Measurements from ENCODE around the gene ADGRG2. TPM values are rescaled to one million over a fixed set of nuclear protein-coding genes. Genes with fewer than 3 reads are reported as not detected.

Gene ADGRG2, protein sequence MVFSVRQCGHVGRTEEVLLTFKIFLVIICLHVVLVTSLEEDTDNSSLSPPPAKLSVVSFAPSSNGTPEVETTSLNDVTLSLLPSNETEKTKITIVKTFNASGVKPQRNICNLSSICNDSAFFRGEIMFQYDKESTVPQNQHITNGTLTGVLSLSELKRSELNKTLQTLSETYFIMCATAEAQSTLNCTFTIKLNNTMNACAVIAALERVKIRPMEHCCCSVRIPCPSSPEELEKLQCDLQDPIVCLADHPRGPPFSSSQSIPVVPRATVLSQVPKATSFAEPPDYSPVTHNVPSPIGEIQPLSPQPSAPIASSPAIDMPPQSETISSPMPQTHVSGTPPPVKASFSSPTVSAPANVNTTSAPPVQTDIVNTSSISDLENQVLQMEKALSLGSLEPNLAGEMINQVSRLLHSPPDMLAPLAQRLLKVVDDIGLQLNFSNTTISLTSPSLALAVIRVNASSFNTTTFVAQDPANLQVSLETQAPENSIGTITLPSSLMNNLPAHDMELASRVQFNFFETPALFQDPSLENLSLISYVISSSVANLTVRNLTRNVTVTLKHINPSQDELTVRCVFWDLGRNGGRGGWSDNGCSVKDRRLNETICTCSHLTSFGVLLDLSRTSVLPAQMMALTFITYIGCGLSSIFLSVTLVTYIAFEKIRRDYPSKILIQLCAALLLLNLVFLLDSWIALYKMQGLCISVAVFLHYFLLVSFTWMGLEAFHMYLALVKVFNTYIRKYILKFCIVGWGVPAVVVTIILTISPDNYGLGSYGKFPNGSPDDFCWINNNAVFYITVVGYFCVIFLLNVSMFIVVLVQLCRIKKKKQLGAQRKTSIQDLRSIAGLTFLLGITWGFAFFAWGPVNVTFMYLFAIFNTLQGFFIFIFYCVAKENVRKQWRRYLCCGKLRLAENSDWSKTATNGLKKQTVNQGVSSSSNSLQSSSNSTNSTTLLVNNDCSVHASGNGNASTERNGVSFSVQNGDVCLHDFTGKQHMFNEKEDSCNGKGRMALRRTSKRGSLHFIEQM
- total RNA-seq (2014; rRNA removed; shearing (Covaris generic)): 7.6 and 7.8 TPM in 2 replicates

DNA sequence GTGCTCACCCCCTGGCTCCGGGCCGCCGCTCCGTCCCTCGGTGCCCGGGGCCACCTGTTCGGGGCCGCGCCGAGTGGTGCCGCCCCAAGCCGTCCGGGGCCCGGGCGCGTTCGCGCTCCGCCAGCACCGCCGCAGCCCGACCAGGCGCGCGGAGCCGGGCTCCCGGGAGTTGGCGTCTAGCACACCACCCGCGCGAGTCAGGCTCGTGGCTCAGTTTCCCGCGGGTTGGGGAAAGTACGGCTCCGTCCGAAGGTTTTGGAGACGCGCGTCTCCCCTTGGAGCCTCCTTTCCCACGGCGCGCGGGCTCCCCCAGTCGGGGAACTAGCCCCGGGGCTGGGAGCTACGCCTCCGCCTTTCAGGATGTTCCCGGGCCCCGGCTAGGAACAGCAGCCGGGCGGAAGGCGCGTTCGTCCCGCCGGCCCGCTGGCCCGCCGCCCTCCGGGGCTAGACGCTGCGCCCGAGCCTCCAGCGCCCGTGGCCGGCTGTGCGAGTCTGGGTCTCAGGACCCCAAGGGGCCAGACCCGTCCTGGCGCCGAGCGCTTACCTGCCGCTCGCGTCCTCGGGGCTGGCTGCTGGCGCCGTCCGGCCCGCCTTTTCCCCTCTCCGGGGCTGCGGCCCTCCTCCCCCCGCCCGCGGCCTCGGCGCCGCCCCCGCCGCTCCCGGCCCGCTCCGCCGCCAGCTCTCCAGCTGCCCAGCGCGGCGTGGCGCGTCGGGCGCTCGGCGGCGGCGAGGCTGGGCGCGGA lies at the start of gene ADGRG2:
ADGRG2 (minus strand) TSS at position 571 of the 743 bp plus-strand sequence. CDS start 53,634 bp downstream, outside the sequence.
- Histone ChIP-seq H3K27me3 (ENCODE audit: control insufficient read depth, insufficient read depth, low read length) (peaks cover 15% of the 10 kb centered on the region), H3K36me3 (replicated peaks; ENCODE audit: control insufficient read depth, insufficient read depth, low read length) (no peaks in the 10 kb centered on the region), H3K4me3 (ENCODE audit: insufficient read depth, low read depth, low read length) (peak within 1 kb of the TSS; percentile 56)
- DNase-seq: peak; percentile 88

DNA sequence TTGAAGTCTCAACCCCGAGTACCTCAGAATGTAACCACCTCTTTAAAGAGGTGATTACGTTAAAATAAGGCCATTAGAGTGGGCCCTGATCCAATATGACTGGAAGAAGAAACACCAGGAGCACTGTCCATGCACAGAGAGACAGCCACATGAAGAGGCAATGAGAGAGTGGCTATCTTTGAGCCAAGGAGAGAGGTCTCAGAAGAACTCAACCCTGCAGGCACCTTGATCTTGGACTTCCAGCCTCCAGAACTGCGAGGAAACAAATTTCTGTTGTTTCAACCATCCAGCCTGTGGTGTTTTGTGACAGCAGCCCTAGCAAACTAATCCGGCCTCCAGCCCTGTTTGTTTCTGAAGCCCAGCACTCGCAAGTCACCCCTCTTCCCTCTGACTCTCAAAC lies 46.3 kb upstream of the ADGRG2 start:
- no peak overlapping the region for H3K4me3 ChIP-seq (ENCODE audit: insufficient read depth, low read depth, low read length)
- H3K36me3 ChIP-seq (replicated peaks; ENCODE audit: control insufficient read depth, insufficient read depth, low read length): no peaks in the 10 kb centered on the region
- H3K27me3 ChIP-seq (ENCODE audit: control insufficient read depth, insufficient read depth, low read length): no peaks in the 10 kb centered on the region
- no peak for DNase-seq

DNA sequence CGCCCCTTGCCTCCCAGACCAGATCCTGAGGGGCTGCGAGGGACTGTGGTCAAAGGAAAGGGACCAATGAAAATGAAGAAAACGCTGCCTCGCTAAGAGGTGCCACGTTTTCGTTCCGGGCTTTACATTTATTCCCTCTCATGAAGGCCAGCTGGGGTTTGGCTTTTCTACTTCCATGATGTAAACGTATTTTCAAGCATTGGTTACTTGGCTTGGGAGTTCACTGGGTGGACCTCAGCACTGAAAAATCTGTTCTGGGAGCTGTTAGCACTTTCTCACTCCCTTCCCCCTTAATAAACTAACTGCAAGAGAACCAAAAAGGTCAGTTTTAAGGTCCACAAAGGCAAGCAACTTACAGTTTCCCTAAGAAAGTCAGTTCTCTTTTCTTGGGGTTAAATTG lies 40.6 kb upstream of the ADGRG2 start:
- H3K36me3 ChIP-seq (replicated peaks; ENCODE audit: control insufficient read depth, insufficient read depth, low read length): no peaks in the 10 kb centered on the region
- no peak for DNase-seq
- no peaks in the 10 kb centered on the region for H3K27me3 ChIP-seq (ENCODE audit: control insufficient read depth, insufficient read depth, low read length)
- no peak overlapping the region for H3K4me3 ChIP-seq (ENCODE audit: insufficient read depth, low read depth, low read length)

DNA sequence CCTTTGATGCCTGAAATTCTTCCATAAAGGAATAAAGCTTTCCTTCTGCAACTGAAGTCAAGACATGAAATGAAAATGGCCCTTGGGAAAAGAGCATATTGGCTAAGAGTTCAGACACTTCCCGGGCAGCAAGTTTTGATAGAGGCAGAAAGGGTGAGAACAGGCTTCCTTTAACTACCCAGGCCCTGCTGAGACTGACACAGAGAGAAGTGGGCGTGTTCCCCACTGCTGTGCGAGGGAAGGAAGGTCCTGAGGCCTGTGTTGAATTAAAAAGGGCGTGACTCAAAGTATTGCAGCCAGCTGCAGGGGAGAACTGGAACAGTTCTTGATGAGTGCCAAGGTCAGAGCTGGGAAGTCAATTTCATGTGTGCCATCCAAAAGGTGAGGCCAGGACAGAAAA lies 33.9 kb upstream of the ADGRG2 start:
- Histone ChIP-seq H3K27me3 (ENCODE audit: control insufficient read depth, insufficient read depth, low read length) (no peaks in the 10 kb centered on the region), H3K36me3 (replicated peaks; ENCODE audit: control insufficient read depth, insufficient read depth, low read length) (no peaks in the 10 kb centered on the region), H3K4me3 (ENCODE audit: insufficient read depth, low read depth, low read length) (no peak overlapping the region)
- peak; percentile 61 for DNase-seq

DNA sequence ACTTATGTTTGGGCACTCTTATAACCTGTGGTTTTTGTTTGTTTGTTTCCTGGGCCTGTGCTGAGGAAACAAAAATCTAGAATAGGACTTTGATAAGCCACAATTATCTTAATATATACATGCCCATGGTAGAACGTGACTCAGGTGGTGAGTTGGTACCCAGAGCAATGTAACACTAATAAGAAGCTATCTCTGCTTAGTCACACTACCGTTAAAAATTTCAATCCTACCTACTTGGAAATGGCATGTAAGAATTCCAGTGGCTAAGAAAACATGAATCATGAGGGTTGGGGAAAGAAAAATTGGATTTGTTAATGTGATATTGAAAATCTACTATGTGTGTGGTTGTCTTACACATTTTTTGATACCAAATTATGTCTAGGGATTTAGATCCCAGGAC lies 30.5 kb upstream of the ADGRG2 start:
- no peak for DNase-seq

DNA sequence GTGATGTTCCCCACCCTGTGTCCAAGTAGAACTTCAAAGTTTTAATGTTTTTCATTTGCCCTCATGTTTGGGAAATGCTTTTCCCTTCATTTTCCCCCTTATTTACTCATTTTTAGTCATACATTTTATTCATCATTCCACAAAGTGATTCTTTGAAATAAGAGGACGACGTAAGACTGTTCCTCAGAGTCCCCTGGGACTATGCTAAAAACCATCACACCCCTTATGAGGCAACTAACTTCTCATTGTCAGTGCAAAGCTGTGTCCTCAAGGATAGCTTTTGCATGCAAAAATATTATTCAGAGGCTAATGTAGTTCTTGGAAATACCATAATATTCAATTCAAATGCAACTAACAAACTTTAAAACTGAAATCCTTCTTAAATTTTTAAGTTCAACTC lies 14.8 kb upstream of the ADGRG2 start:
- no peak for DNase-seq
- Histone ChIP-seq H3K36me3 (replicated peaks; ENCODE audit: control insufficient read depth, insufficient read depth, low read length) (no peaks in the 10 kb centered on the region), H3K27me3 (ENCODE audit: control insufficient read depth, insufficient read depth, low read length) (no peaks in the 10 kb centered on the region), H3K4me3 (ENCODE audit: insufficient read depth, low read depth, low read length) (no peak overlapping the region)

More for the DNA sequence above, 30.5 kb upstream of the ADGRG2 start:
- H3K4me3 ChIP-seq (ENCODE audit: insufficient read depth, low read depth, low read length): no peak overlapping the region
- no peaks in the 10 kb centered on the region for H3K36me3 ChIP-seq (replicated peaks; ENCODE audit: control insufficient read depth, insufficient read depth, low read length)
- H3K27me3 ChIP-seq (ENCODE audit: control insufficient read depth, insufficient read depth, low read length): no peaks in the 10 kb centered on the region

DNA sequence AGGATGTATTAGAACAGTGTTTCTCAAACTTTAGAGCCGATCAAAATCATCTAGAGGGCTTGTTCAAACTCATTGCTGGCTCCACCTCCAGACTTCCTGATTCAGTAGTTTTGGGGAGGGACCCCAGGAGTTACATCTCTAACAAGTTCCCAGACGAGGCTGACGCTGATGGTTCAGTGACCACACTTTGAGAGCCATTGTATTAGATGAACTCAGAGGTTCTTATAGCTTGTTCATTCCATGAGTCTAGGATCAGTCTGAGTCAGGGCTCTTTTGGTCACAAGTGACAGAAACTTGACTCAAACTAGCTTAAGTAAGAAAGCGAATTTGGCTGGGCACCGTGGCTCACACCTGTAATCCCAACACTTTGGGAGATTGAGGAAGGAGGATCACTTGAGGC lies 11.5 kb upstream of the ADGRG2 start:
- no peaks in the 10 kb centered on the region for H3K27me3 ChIP-seq (ENCODE audit: control insufficient read depth, insufficient read depth, low read length)
- H3K36me3 ChIP-seq (replicated peaks; ENCODE audit: control insufficient read depth, insufficient read depth, low read length): no peaks in the 10 kb centered on the region
- H3K4me3 ChIP-seq (ENCODE audit: insufficient read depth, low read depth, low read length): no peak overlapping the region
- no peak for DNase-seq

DNA sequence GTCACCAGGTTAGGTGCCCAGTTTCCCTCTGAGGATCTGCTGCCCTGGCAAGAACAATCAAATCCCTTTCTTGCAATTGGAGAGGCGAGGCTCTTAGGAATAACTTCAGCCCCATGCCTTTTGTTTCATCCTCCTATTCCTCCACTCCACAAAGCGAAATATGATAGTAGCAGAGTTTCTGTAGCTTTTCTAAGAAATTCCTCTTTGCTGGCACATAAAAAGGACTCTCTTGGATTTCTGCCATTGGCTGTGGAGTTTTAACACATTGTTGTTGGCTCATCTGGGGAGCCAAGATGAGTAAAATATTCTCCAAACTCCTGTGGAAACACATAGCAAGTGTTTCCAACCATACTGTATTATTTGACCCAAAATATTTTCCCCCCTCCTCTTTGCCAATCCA lies 11.0 kb upstream of the ADGRG2 start:
- Histone ChIP-seq H3K4me3 (ENCODE audit: insufficient read depth, low read depth, low read length) (no peak overlapping the region), H3K27me3 (ENCODE audit: control insufficient read depth, insufficient read depth, low read length) (no peaks in the 10 kb centered on the region), H3K36me3 (replicated peaks; ENCODE audit: control insufficient read depth, insufficient read depth, low read length) (no peaks in the 10 kb centered on the region)
- no peak for DNase-seq

DNA sequence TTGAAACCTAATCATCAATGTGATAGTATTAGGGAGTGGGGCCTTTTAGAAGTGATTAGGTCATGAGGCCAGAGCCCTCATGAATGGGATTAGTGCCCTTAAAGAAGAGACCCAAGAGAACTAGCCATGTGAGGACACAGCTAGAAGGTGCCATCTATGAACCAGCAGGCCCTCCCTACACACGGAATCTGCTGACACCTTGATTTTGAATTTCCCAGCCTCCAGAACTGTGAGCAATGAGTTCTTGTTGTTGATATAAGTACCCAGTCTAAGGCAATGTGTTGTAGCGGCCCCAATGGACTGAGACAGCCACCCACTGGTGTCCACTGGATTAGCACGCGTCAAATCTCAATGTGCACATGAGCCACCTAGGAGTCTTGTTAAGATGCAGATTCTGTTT lies 8.4 kb upstream of the ADGRG2 start:
- no peak overlapping the region for H3K4me3 ChIP-seq (ENCODE audit: insufficient read depth, low read depth, low read length)
- no peak for DNase-seq
- H3K36me3 ChIP-seq (replicated peaks; ENCODE audit: control insufficient read depth, insufficient read depth, low read length): no peaks in the 10 kb centered on the region
- no peaks in the 10 kb centered on the region for H3K27me3 ChIP-seq (ENCODE audit: control insufficient read depth, insufficient read depth, low read length)

DNA sequence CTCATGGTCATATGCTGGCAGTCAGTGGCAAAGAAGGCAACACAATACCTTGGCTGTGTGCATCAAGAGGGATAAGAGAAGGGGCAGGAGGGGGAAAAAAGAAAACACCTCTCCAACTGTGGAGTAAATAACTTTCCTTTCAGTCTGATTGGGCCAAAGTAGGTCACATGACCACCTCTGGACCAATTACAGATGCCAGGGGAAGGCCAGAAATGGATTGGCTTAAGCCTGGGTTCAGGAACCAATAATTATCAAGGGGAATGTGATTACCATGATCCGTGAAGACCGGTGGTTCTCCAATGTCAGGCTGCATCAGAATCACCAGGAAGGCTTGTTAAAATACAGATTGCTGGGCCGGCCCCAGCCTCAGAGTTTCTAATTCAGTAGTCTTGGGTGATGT lies 7.4 kb upstream of the ADGRG2 start:
- no peak for DNase-seq
- Histone ChIP-seq H3K27me3 (ENCODE audit: control insufficient read depth, insufficient read depth, low read length) (no peaks in the 10 kb centered on the region), H3K36me3 (replicated peaks; ENCODE audit: control insufficient read depth, insufficient read depth, low read length) (no peaks in the 10 kb centered on the region), H3K4me3 (ENCODE audit: insufficient read depth, low read depth, low read length) (no peak overlapping the region)

DNA sequence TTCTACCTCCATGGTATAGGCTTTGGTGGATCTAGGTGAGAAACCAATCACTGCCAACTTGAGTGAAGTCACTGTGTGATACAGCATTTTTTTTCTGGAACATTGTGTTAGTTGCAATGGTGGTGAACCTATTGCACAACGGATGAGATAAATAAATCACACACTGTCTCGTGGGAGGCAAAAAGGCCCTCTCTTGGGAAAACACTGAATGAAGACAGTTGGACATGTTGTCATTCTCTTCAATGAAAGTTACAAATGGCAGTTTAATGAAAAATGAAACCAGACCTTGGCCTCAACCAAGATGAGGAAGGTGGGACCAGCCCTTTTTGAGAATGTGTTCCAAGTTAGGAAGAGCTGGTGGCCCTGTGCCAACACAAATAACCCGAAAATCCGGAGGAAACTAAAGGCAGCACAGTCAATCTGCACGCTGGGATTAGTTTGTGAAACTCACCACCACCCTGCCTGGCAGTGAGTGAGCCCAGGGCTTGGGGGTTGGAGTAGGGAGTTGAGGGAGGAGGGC lies 5.4 kb upstream of the ADGRG2 start:
- H3K27me3 ChIP-seq (ENCODE audit: control insufficient read depth, insufficient read depth, low read length): peaks cover 7% of the 10 kb centered on the region
- DNase-seq: no peak
- H3K4me3 ChIP-seq (ENCODE audit: insufficient read depth, low read depth, low read length): no peak overlapping the region
- H3K36me3 ChIP-seq (replicated peaks; ENCODE audit: control insufficient read depth, insufficient read depth, low read length): no peaks in the 10 kb centered on the region

DNA sequence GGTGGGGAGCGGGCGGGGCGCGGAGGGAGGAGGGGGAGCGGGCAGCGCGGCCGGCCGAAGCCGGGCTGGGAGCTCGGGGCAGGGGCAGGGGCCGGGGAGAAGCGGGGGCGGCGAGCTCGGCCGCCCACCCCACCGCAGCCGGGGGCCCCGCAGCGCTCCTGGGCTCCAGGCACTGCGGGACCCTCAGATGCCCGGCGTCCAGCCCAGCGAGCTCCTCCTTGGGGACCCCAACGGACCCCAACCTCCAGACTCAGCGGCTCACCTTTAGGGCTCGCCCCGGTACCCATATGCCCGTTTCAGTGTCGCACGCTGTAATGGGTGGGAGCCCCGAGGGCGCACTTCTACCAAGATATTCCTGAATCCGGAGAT lies 357 bp upstream of the ADGRG2 start:
- Histone ChIP-seq H3K27me3 (ENCODE audit: control insufficient read depth, insufficient read depth, low read length) (peaks cover 15% of the 10 kb centered on the region), H3K36me3 (replicated peaks; ENCODE audit: control insufficient read depth, insufficient read depth, low read length) (no peaks in the 10 kb centered on the region), H3K4me3 (ENCODE audit: insufficient read depth, low read depth, low read length) (peak overlapping the region; percentile 47)
- no peak for DNase-seq

DNA sequence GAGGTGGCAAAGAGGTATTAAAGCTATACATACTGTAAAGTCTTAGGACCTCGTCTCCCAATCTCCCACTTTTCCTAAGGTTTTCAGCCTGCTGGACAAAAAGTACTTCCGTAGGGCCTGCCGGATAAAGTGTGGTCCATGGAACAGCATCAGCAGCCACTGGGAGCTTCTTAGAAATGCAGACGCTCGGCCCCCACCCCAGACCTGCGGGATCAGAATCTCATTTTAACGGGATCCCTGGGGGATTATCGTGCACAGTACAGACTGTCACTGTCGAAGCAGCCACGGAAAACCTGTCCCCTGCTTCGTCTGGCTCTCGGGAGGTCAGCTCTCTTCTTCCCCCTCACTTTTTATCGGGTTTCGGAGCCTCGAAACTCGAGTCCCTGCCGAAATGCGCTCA lies 802 bp downstream of the ADGRG2 start:
- H3K27me3 ChIP-seq (ENCODE audit: control insufficient read depth, insufficient read depth, low read length): peaks cover 15% of the 10 kb centered on the region

DNA sequence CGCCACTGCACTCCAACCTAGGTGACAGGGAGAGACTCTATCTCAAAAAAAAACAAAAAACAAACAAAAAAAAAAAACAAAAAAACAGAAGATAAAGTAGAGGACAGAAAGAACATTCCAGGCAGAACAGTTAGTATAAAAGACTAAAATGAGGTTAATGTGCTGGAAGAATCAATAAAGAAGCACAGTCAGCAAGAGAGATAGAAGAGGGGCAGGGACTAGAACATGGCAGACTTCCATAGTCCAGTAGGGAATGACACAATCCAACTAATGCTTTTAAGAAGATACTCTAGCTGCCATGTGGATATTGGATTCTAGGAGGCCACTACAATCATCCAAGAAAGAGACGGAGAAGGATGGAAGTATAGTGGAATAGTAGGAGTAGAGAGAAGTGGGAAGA lies 11.6 kb downstream of the ADGRG2 start:
- H3K36me3 ChIP-seq (replicated peaks; ENCODE audit: control insufficient read depth, insufficient read depth, low read length): no peaks in the 10 kb centered on the region
- H3K4me3 ChIP-seq (ENCODE audit: insufficient read depth, low read depth, low read length): no peak overlapping the region
- no peak for DNase-seq
- no peaks in the 10 kb centered on the region for H3K27me3 ChIP-seq (ENCODE audit: control insufficient read depth, insufficient read depth, low read length)

More for the DNA sequence above, 802 bp downstream of the ADGRG2 start:
- no peak for DNase-seq
- Histone ChIP-seq H3K4me3 (ENCODE audit: insufficient read depth, low read depth, low read length) (peak overlapping the region; percentile 56), H3K36me3 (replicated peaks; ENCODE audit: control insufficient read depth, insufficient read depth, low read length) (no peaks in the 10 kb centered on the region)
